Measurements from ENCODE around the gene UTS2B. TPM values are rescaled to one million over a fixed set of nuclear protein-coding genes. Genes with fewer than 3 reads are reported as not detected.

Gene UTS2B
- total RNA-seq, 1 experiment from 2014 or later = 0.52 TPM

DNA sequence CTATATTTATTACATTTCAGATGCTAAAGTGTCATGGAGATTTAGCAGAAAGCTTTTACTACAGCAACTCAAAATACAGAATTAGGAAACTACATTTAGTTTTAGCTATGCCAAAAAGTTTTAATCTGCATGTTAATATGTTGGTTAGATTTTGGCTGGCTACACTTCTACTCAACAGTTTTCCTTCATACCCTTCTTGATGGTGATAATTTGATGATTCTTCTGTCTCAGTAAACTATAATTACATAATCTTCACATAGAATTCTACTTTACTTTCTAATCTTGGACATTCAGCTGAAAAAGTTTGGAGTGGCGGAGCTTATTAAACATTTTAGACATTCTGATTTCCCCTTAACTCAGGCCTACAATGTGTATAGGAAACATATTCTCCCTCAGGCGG, 10.0 kb upstream of the UTS2B start:
- H3K9me3 ChIP-seq = no peaks in the 10 kb centered on the region
- no peaks in the 10 kb centered on the region for H3K27me3 ChIP-seq (replicated peaks; ENCODE audit: control insufficient read depth, insufficient read depth, low read length)
- POLR2A ChIA-PET = no interaction called here
- H3K4me3 ChIP-seq (ENCODE audit: low read depth, low read length) = no peak overlapping the region
- Mint-ChIP-seq H3K27me3 (ENCODE audit: insufficient read depth, unreplicated experiment) (no peaks in the 10 kb centered on the region), H3K36me3 (ENCODE audit: insufficient read depth, unreplicated experiment) (no peaks in the 10 kb centered on the region), H3K4me1 (ENCODE audit: low read depth, unreplicated experiment) (peaks cover 10% of the 10 kb centered on the region), H3K27ac (ENCODE audit: unreplicated experiment) (no peak overlapping the region), H3K4me3 (ENCODE audit: unreplicated experiment) (no peak overlapping the region), H3K9me3 (ENCODE audit: unreplicated experiment) (no peaks in the 10 kb centered on the region)
- no peak for DNase-seq
- CTCF ChIA-PET = no interaction called here
- intact Hi-C loops (cut with micrococcal nuclease; ENCODE audit: unreplicated experiment) = loop anchor here (2.0 kb wide), 1 partner anchor 14 kb away; no protein-coding TSS in a partner anchor
- BruUV-seq (replicated peaks) = no TSS peak
- TF ChIP-seq, protein P1, sequence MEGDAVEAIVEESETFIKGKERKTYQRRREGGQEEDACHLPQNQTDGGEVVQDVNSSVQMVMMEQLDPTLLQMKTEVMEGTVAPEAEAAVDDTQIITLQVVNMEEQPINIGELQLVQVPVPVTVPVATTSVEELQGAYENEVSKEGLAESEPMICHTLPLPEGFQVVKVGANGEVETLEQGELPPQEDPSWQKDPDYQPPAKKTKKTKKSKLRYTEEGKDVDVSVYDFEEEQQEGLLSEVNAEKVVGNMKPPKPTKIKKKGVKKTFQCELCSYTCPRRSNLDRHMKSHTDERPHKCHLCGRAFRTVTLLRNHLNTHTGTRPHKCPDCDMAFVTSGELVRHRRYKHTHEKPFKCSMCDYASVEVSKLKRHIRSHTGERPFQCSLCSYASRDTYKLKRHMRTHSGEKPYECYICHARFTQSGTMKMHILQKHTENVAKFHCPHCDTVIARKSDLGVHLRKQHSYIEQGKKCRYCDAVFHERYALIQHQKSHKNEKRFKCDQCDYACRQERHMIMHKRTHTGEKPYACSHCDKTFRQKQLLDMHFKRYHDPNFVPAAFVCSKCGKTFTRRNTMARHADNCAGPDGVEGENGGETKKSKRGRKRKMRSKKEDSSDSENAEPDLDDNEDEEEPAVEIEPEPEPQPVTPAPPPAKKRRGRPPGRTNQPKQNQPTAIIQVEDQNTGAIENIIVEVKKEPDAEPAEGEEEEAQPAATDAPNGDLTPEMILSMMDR (IDR thresholded peaks at IDR 0.05; ENCODE audit: insufficient read depth in 1 of 2, low read depth in 1 of 2, low read length in 1 of 2, severe bottlenecking in 1 of 2, unreplicated experiment in 1 of 2) = no peak
- H3K4me1 ChIP-seq = peaks cover 10% of the 10 kb centered on the region
- no peaks in the 10 kb centered on the region for H3K36me3 ChIP-seq (ENCODE audit: control insufficient read depth, insufficient read depth, low read length)

DNA sequence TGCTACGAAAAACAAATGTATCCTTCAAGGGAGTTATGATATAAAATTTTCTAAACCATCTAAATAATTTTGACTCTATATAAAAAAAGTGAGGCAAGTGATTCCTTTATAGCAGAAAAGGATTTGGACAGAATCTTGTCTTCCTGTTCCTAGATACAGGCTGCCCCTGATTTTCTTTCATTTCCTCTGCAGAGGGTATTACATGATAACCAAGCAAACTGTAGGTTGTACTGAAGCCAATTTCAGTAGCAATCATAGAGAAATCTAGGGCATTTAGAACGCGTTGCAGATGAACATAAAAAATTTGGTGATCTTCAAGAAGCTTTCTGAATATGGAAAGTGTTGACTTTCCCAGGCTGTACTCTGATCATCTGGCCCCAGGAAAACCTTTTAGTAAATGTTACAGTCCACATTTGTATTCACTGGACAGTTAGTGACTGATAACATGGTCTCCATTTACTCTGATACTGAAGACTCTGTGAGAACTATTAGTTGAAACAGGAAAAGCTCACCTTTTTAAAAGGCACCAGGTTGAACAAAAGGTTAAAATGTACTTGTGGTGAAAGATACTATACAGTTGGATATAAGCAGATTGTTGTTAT, 9.1 kb upstream of the UTS2B start:
- TF ChIP-seq, protein P1 (IDR thresholded peaks at IDR 0.05; ENCODE audit: insufficient read depth in 1 of 2, low read depth in 1 of 2, low read length in 1 of 2, severe bottlenecking in 1 of 2, unreplicated experiment in 1 of 2) = no peak
- Mint-ChIP-seq H3K9me3 (ENCODE audit: unreplicated experiment) (no peaks in the 10 kb centered on the region), H3K36me3 (ENCODE audit: insufficient read depth, unreplicated experiment) (no peaks in the 10 kb centered on the region), H3K4me1 (ENCODE audit: low read depth, unreplicated experiment) (peaks cover 10% of the 10 kb centered on the region), H3K4me3 (ENCODE audit: unreplicated experiment) (no peak overlapping the region), H3K27ac (ENCODE audit: unreplicated experiment) (no peak overlapping the region), H3K27me3 (ENCODE audit: insufficient read depth, unreplicated experiment) (no peaks in the 10 kb centered on the region)
- H3K27me3 ChIP-seq (replicated peaks; ENCODE audit: control insufficient read depth, insufficient read depth, low read length) = no peaks in the 10 kb centered on the region
- CTCF ChIA-PET = no interaction called here
- peaks cover 10% of the 10 kb centered on the region for H3K4me1 ChIP-seq
- no TSS peak for BruUV-seq (replicated peaks)
- H3K36me3 ChIP-seq (ENCODE audit: control insufficient read depth, insufficient read depth, low read length) = no peaks in the 10 kb centered on the region
- H3K4me3 ChIP-seq (ENCODE audit: low read depth, low read length) = no peak overlapping the region
- POLR2A ChIA-PET = no interaction called here
- intact Hi-C loops (cut with micrococcal nuclease; ENCODE audit: unreplicated experiment) = no loop called here
- DNase-seq = no peak
- no peaks in the 10 kb centered on the region for H3K9me3 ChIP-seq

DNA sequence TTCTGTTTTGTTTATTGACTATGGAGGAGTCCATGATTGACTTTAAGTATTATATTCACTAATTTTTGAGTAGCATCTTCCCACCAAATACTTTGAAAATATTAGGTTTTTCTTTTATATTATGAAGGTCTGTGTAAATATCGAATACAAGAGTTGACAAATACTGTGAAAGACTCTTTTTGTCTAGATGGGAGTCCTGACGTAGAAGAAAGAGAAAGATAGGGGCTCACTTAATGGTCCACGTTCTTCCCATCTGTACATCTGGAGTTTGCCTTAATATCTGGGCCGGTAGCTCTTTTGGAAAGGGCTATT, 7.8 kb upstream of the UTS2B start:
- Histone ChIP-seq H3K27me3 (replicated peaks; ENCODE audit: control insufficient read depth, insufficient read depth, low read length) (no peaks in the 10 kb centered on the region), H3K4me3 (ENCODE audit: low read depth, low read length) (no peak overlapping the region), H3K4me1 (peaks cover under 1% of the 10 kb centered on the region; the same call in 1 of the 2 replicates), H3K36me3 (ENCODE audit: control insufficient read depth, insufficient read depth, low read length) (no peaks in the 10 kb centered on the region), H3K9me3 (no peaks in the 10 kb centered on the region)
- Mint-ChIP-seq H3K27me3 (ENCODE audit: insufficient read depth, unreplicated experiment) (no peaks in the 10 kb centered on the region), H3K9me3 (ENCODE audit: unreplicated experiment) (no peaks in the 10 kb centered on the region), H3K27ac (ENCODE audit: unreplicated experiment) (peak overlapping the region; percentile 25), H3K36me3 (ENCODE audit: insufficient read depth, unreplicated experiment) (peaks cover under 1% of the 10 kb centered on the region), H3K4me3 (ENCODE audit: unreplicated experiment) (no peak overlapping the region), H3K4me1 (ENCODE audit: low read depth, unreplicated experiment) (peaks cover under 1% of the 10 kb centered on the region)
- TF ChIP-seq, protein P1 (IDR thresholded peaks at IDR 0.05; ENCODE audit: insufficient read depth in 1 of 2, low read depth in 1 of 2, low read length in 1 of 2, severe bottlenecking in 1 of 2, unreplicated experiment in 1 of 2) = no peak
- DNase-seq = no peak
- intact Hi-C loops (cut with micrococcal nuclease; ENCODE audit: unreplicated experiment) = no loop called here
- POLR2A ChIA-PET = no interaction called here
- CTCF ChIA-PET = no interaction called here
- no TSS peak for BruUV-seq (replicated peaks)

Data from Caco-2 (cell line).